Neural cell (in vitro differentiated cells): ENCODE results near the gene ITPR3.

ENCODE experiments used
- EZH2 ChIP-seq: fragments of 200-600, 300-800 bp; shearing (Covaris generic), sonication (generic); IDR thresholded peaks from 2 replicates; pipeline ENCODE4 v1.6.1; 2014; ENCODE audit warnings: antibody characterized with exemption, low read length, borderline replicate concordance, mild to moderate bottlenecking; ENCODE audit not compliant: insufficient read depth, poor library complexity, severe bottlenecking
- POLR2AphosphoS5 ChIP-seq: IDR thresholded peaks from 2 replicates; pipeline ENCODE4 v1.6.1; 2012
- RAD21 ChIP-seq: fragments of 450-650 bp; conservative IDR thresholded peaks from 2 replicates; pipeline ENCODE4 v1.6.1; 2014; ENCODE audit warnings: antibody characterized with exemption, mild to moderate bottlenecking, moderate library complexity
- TAF1 ChIP-seq: IDR thresholded peaks from 2 replicates; pipeline ENCODE4 v1.6.1; 2012; ENCODE audit warnings: low read depth
- TF ChIP-seq, protein P1 (sequence below): fragments of 450-650 bp; IDR thresholded peaks from 2 replicates; pipeline ENCODE4 v1.5.1; 2014; ENCODE audit warnings: antibody characterized with exemption, mild to moderate bottlenecking, moderate library complexity; ENCODE audit not compliant: poor library complexity, severe bottlenecking

- TF ChIP-seq TAF1 (no peak), POLR2AphosphoS5 (no peak), RAD21 (no peak), EZH2 (no peak)
- TF ChIP-seq, protein P1, sequence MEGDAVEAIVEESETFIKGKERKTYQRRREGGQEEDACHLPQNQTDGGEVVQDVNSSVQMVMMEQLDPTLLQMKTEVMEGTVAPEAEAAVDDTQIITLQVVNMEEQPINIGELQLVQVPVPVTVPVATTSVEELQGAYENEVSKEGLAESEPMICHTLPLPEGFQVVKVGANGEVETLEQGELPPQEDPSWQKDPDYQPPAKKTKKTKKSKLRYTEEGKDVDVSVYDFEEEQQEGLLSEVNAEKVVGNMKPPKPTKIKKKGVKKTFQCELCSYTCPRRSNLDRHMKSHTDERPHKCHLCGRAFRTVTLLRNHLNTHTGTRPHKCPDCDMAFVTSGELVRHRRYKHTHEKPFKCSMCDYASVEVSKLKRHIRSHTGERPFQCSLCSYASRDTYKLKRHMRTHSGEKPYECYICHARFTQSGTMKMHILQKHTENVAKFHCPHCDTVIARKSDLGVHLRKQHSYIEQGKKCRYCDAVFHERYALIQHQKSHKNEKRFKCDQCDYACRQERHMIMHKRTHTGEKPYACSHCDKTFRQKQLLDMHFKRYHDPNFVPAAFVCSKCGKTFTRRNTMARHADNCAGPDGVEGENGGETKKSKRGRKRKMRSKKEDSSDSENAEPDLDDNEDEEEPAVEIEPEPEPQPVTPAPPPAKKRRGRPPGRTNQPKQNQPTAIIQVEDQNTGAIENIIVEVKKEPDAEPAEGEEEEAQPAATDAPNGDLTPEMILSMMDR = no peak
These were observed 50.6 kb downstream of the ITPR3 start for GRCh38 chr6:33671744-33672072.
